ENCODE measurements around the gene CFAP45.

Gene CFAP45

DNA sequence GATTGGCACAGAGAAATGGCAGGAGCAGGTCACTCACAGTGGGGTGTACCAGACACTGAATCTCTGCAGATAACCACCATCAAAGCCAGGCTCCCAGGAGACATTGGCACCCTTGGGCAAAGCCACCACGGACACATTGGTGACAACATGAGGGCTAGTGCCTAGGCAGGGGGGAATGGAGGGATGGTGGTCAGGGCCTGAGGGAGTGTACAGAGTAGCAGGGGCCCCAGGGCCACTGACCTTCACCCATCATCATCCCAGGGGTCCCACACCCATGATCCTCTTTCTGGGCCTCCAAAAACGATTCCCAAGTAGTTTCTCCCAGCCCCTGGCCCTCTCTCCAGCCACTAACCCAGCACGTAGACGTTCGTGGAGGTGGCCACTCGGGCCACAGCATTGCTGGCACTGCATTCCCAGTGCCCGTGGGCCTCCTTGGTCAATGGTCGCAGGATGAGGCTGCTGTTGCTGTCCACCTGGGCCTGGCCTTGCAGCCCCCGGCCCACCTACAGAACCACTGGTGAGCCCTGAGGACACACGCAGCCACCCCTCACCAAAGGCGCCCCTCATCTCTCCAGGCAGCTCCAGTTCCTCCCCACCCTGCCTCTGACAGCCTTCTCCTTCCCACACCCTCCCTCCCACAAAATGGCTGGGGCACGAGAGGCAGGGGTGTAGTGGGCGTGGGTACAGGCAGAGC lies 31.3 kb upstream of the CFAP45 start:
- H3K4me3 ChIP-seq (ENCODE audit: control insufficient read depth, low read depth, low read length): no peak overlapping the region
- TF ChIP-seq, protein P1, sequence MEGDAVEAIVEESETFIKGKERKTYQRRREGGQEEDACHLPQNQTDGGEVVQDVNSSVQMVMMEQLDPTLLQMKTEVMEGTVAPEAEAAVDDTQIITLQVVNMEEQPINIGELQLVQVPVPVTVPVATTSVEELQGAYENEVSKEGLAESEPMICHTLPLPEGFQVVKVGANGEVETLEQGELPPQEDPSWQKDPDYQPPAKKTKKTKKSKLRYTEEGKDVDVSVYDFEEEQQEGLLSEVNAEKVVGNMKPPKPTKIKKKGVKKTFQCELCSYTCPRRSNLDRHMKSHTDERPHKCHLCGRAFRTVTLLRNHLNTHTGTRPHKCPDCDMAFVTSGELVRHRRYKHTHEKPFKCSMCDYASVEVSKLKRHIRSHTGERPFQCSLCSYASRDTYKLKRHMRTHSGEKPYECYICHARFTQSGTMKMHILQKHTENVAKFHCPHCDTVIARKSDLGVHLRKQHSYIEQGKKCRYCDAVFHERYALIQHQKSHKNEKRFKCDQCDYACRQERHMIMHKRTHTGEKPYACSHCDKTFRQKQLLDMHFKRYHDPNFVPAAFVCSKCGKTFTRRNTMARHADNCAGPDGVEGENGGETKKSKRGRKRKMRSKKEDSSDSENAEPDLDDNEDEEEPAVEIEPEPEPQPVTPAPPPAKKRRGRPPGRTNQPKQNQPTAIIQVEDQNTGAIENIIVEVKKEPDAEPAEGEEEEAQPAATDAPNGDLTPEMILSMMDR (conservative IDR thresholded peaks at IDR 0.05; ENCODE audit: control insufficient read depth, insufficient read depth, low read depth, low read length): no peak
- no peak for DNase-seq (ENCODE audit: low read depth)

DNA sequence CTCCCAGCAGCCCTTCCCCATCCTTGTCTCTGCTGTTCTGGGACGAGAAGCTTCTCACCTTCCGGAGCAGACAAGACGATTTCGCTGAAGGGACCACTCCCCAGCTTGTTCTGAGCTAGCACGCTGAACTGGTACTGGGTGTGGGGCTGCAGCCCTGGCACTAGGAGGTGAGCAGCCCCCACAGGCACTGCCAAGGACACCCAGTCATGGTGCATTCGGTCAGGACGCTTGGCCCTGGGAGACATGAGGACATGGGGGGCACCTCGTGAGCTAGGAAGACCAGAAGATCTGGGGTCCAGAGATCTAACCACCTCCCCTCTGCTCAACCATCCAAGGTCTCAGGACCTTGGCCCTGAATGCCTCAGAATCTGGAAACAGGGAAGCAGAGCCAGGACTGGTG lies 30.7 kb upstream of the CFAP45 start:
- TF ChIP-seq, protein P1 (conservative IDR thresholded peaks at IDR 0.05; ENCODE audit: control insufficient read depth, insufficient read depth, low read depth, low read length): no peak
- H3K4me3 ChIP-seq (ENCODE audit: control insufficient read depth, low read depth, low read length): no peak overlapping the region
- no peak for DNase-seq (ENCODE audit: low read depth)

DNA sequence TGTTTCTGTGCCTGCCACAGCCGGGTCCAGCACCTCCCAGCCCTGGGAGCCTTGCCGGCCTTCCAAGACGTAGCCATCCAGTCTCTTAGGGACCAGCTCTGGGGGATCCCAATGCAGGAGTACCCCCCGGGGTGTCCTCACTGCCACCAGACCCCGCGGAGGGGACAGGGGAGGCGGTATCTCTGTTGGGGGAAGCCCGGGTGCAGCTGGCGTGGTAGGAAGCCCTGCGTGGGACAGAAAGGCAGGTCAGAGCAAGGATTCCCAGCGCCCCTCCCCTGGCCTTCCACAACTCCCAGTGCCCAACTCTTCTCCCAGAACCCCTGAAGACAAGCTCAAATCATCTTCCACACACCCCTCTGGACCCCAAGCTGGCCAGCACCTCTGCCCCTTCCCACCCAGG lies 30.3 kb upstream of the CFAP45 start:
- H3K4me3 ChIP-seq (ENCODE audit: control insufficient read depth, low read depth, low read length): no peak overlapping the region
- no peak for DNase-seq (ENCODE audit: low read depth)
- TF ChIP-seq, protein P1 (conservative IDR thresholded peaks at IDR 0.05; ENCODE audit: control insufficient read depth, insufficient read depth, low read depth, low read length): no peak

DNA sequence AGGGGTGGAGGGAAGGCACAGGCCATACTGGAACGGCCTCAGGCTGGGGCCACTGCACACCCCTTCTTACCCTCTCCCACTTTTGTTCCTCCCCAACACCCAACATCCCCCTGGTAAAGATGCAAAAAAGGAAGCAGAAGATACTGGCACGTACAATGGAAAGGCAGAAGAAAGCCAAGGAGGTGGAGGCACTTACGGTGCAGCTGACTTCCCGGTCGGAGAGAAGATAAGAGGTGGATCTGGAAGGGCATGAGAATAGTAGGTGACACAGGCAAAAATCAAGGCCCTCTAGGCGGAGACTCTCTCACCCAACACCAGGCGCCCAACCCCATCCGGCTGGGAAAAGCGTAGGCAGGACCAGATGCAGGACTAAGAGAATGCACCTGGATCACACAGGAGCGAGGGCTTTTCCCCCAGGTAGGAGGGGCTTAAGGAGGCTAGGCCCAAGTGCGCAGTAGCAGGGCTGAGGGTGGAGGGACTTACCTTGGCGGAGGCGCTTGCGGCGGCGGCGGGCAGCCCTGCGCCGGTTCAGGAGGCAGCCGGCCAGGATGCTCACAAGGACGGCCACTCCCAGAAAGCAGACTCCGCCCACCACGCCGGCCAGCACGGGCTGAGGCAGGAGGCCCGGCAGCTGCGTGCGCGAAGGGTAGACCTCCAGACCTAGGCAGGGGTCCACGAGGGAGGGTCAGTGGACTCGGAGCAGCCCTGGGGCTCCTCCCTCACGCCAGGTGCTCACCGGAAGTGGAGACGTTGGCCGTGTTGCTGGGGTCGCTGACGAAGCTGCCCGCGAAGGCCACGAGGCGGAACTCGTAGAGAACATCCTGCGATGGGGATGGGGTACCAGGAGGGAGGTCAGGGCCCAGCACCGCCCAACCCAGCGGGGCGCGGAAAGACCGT lies 29.4 kb upstream of the CFAP45 start:
- no peak for DNase-seq (ENCODE audit: low read depth)
- H3K4me3 ChIP-seq (ENCODE audit: control insufficient read depth, low read depth, low read length): no peak overlapping the region

DNA sequence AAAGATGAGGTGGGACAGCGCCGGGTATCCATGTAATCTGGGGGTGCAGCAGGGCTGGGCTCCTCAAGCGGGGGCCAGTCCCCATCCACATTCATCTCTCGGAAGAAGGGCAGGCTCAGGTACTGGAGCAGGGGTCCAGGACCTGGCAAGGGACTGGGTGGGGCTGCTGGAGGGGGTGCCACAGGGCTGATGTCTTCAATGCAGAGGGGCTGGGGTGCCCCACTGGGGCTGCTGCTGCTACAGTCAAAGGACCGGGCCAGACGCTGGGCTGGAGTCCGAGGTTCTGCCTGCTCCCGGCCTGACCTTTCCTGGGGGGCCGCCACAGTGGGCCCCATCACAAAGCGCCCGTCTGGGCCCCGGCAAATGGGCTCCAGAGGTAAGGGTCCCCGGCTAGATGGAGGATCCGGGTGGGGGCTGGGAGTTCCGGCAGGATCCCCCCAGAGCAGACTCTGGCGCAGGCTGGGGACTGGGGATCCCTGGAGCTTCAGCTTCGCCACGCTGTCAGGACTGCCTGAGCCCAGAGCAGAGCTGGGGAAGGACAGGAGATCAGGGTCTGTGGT lies 28.6 kb upstream of the CFAP45 start:
- DNase-seq (ENCODE audit: low read depth): no peak
- TF ChIP-seq, protein P1 (conservative IDR thresholded peaks at IDR 0.05; ENCODE audit: control insufficient read depth, insufficient read depth, low read depth, low read length): no peak
- no peak overlapping the region for H3K4me3 ChIP-seq (ENCODE audit: control insufficient read depth, low read depth, low read length)

More for the DNA sequence above, 29.4 kb upstream of the CFAP45 start:
- TF ChIP-seq, protein P1 (conservative IDR thresholded peaks at IDR 0.05; ENCODE audit: control insufficient read depth, insufficient read depth, low read depth, low read length): no peak

DNA sequence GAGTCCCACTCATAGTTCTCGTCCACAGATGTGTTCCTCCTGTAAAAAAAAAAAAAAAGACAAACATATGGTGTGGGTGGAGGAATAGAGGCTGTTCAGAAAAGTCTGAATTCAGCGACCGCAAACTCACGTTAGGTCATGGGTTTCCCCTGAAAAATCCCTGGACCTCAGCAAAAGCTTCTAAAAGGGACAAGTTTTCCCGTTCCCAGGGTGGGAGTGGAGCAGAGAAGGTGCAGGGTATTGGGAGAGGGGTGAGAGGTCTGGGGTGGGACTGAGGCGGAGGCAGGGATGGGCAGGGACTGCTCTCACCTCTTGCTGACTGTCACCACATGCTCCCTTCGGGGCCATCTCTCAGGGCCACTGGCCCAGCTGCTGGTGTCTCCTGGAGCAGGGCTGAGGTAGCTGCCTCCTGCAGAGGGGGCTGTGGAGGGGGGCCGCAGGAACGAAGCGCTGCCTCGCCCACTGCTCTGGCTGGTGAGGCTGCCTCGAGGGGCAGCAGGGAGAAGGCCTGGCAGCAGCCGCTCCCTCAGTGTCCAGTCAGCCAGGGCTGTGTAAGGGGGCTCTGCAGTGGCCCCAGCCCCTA lies 28.0 kb upstream of the CFAP45 start:
- H3K4me3 ChIP-seq (ENCODE audit: control insufficient read depth, low read depth, low read length): no peak overlapping the region
- DNase-seq (ENCODE audit: low read depth): peak; percentile 39
- TF ChIP-seq, protein P1 (conservative IDR thresholded peaks at IDR 0.05; ENCODE audit: control insufficient read depth, insufficient read depth, low read depth, low read length): no peak
